Measurements from ENCODE around the gene CFAP251.

DNA sequence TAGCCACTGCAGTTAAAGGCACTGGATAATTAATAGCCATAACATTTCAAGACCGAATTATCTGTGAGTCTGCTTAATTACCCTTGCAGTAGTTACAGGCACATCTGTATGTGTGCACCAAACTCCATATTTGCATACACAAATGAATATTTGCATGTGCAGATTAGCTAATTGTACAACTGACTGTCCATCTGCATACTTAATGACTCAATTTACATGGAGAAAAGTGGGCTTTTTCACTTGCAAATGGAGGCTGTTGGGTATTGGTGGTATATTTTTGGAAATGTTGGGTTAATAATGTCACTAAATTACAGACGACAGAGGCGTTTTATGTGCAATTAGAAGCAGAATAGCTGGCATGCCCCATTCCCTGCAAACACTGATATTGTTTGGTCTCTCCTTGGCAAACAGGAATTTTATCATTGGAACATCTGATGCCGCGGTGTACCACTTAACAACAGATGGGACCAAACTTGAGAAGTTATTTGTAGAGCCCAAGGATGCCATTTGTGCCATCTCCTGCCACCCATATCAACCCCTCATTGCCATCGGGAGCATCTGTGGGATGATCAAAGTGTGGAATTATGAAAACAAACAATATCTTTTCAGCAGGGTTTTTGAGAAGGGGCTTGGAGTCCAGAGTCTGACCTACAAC is 39.6 kb downstream of the CFAP251 start:
- TF ChIP-seq, protein P1, sequence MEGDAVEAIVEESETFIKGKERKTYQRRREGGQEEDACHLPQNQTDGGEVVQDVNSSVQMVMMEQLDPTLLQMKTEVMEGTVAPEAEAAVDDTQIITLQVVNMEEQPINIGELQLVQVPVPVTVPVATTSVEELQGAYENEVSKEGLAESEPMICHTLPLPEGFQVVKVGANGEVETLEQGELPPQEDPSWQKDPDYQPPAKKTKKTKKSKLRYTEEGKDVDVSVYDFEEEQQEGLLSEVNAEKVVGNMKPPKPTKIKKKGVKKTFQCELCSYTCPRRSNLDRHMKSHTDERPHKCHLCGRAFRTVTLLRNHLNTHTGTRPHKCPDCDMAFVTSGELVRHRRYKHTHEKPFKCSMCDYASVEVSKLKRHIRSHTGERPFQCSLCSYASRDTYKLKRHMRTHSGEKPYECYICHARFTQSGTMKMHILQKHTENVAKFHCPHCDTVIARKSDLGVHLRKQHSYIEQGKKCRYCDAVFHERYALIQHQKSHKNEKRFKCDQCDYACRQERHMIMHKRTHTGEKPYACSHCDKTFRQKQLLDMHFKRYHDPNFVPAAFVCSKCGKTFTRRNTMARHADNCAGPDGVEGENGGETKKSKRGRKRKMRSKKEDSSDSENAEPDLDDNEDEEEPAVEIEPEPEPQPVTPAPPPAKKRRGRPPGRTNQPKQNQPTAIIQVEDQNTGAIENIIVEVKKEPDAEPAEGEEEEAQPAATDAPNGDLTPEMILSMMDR (IDR thresholded peaks at IDR 0.05), result no peak
- TF ChIP-seq POLR2A (IDR thresholded peaks at IDR 0.05), result no peak
- no peak for TF ChIP-seq EP300 (IDR thresholded peaks at IDR 0.05)

Data from sigmoid colon (tissue), 4 donors.